Loucy (cell line): ENCODE data around the gene SELENOS.

Source experiments
- H2AFZ ChIP-seq: fragments of 200-600 bp; sonication (generic); 2 replicates; pipeline ENCODE4 v1.6.0; 2016; ENCODE audit warnings: antibody characterized with exemption, mild to moderate bottlenecking, low read length, moderate library complexity
- H3F3A ChIP-seq: fragments of 200-600 bp; 2 replicates; pipeline ENCODE4 v1.6.0; 2016; ENCODE audit warnings: antibody characterized with exemption, low read depth, mild to moderate bottlenecking
- H3K27me3 ChIP-seq: fragments of 200-600 bp; sonication (generic); 2 replicates; pipeline ENCODE4 v1.6.1; 2014; ENCODE audit warnings: low read length, mild to moderate bottlenecking; ENCODE audit not compliant: insufficient read depth, poor library complexity, severe bottlenecking
- H3K36me3 ChIP-seq: fragments of 200-600 bp; sonication (generic); 2 replicates; pipeline ENCODE4 v1.6.1; 2016; ENCODE audit warnings: low read length; ENCODE audit not compliant: insufficient read depth
- H3K4me1 ChIP-seq: fragments of 200-600 bp; sonication (generic); 2 replicates; pipeline ENCODE4 v1.5.1; 2014; ENCODE audit warnings: low read length, mild to moderate bottlenecking; ENCODE audit not compliant: insufficient read depth, poor library complexity, severe bottlenecking
- H3K4me2 ChIP-seq: fragments of 200-600 bp; sonication (generic); 2 replicates; pipeline ENCODE4 v1.6.0; 2014; ENCODE audit warnings: antibody characterized with exemption, low read length, low read depth, mild to moderate bottlenecking; ENCODE audit not compliant: poor library complexity, severe bottlenecking
- H3K4me3 ChIP-seq: fragments of 200-600 bp; sonication (generic); 2 replicates; pipeline ENCODE4 v1.5.1; 2014; ENCODE audit warnings: low read length, mild to moderate bottlenecking, mixed read lengths; ENCODE audit not compliant: poor library complexity, severe bottlenecking
- H3K79me2 ChIP-seq: fragments of 200-600 bp; sonication (generic); 2 replicates; pipeline ENCODE4 v1.6.1; 2014; ENCODE audit warnings: low read length; ENCODE audit not compliant: insufficient read depth
- H3K9ac ChIP-seq: fragments of 200-600 bp; sonication (generic); 2 replicates; pipeline ENCODE4 v1.6.0; 2014; ENCODE audit warnings: mild to moderate bottlenecking, low read depth, low read length, moderate library complexity; ENCODE audit not compliant: poor library complexity, severe bottlenecking
- H3K9me2 ChIP-seq: fragments of 200-600 bp; sonication (generic); replicated peaks from 2 replicates; pipeline ENCODE4 v1.6.1; 2016; ENCODE audit warnings: low read depth, low read length, mixed read lengths
- H3K9me3 ChIP-seq: fragments of 200-600 bp; sonication (generic); 2 replicates; pipeline ENCODE4 v1.6.1; 2014; ENCODE audit warnings: mild to moderate bottlenecking, antibody characterized with exemption, low read length, low read depth; ENCODE audit not compliant: insufficient read depth
- H4K20me1 ChIP-seq: fragments of 200-600 bp; sonication (generic); 2 replicates; pipeline ENCODE4 v1.6.0; 2014; ENCODE audit warnings: antibody characterized with exemption, low read length, mild to moderate bottlenecking; ENCODE audit not compliant: insufficient read depth, poor library complexity, severe bottlenecking
- EZH2phosphoT487 ChIP-seq: fragments of 200-600 bp; IDR thresholded peaks from 2 replicates; pipeline ENCODE4 v1.6.1; 2018; ENCODE audit warnings: antibody characterized with exemption, mild to moderate bottlenecking, moderate library complexity, borderline replicate concordance
- TF ChIP-seq, protein P1 (sequence below): fragments of 200-600 bp; sonication (generic); conservative IDR thresholded peaks from 2 replicates; pipeline ENCODE4 v1.5.1; 2014; ENCODE audit warnings: mild to moderate bottlenecking, antibody characterized with exemption, low read length

SELENOS gene

DNA sequence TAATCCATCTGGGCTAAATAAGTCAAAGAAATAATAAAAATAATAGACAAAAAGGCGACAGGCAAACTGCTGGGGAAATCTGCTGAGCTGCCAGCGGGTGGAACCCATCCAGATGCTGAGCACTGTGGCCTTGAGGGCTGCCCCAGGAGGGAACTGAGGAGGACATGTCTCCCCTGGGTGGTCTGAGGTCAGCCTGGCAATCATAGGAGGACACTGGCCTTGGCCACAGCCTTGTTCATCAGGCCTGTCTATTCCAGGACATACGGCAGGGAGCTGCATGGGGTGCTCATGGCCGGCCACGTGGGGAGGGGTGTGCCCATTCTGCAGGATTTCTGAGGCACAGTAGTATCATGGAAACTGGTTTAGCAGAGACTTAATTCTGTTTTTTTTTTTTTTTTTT is 39.2 kb upstream of the SELENOS start:
- H3K4me3 ChIP-seq: no peak overlapping the region
- no peaks in the 10 kb centered on the region for H3K9me2 ChIP-seq
- H2AFZ ChIP-seq: no peak overlapping the region
- TF ChIP-seq, protein P1, sequence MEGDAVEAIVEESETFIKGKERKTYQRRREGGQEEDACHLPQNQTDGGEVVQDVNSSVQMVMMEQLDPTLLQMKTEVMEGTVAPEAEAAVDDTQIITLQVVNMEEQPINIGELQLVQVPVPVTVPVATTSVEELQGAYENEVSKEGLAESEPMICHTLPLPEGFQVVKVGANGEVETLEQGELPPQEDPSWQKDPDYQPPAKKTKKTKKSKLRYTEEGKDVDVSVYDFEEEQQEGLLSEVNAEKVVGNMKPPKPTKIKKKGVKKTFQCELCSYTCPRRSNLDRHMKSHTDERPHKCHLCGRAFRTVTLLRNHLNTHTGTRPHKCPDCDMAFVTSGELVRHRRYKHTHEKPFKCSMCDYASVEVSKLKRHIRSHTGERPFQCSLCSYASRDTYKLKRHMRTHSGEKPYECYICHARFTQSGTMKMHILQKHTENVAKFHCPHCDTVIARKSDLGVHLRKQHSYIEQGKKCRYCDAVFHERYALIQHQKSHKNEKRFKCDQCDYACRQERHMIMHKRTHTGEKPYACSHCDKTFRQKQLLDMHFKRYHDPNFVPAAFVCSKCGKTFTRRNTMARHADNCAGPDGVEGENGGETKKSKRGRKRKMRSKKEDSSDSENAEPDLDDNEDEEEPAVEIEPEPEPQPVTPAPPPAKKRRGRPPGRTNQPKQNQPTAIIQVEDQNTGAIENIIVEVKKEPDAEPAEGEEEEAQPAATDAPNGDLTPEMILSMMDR: no peak
- TF ChIP-seq EZH2phosphoT487: no peak
- H3K4me1 ChIP-seq: no peaks in the 10 kb centered on the region
- no peaks in the 10 kb centered on the region for H3K9me3 ChIP-seq
- no peaks in the 10 kb centered on the region for H4K20me1 ChIP-seq
- peaks cover 25% of the 10 kb centered on the region for H3K27me3 ChIP-seq
- no peaks in the 10 kb centered on the region for H3K79me2 ChIP-seq
- no peaks in the 10 kb centered on the region for H3F3A ChIP-seq
- H3K9ac ChIP-seq: no peak overlapping the region
- no peaks in the 10 kb centered on the region for H3K36me3 ChIP-seq
- H3K4me2 ChIP-seq: no peak overlapping the region

DNA sequence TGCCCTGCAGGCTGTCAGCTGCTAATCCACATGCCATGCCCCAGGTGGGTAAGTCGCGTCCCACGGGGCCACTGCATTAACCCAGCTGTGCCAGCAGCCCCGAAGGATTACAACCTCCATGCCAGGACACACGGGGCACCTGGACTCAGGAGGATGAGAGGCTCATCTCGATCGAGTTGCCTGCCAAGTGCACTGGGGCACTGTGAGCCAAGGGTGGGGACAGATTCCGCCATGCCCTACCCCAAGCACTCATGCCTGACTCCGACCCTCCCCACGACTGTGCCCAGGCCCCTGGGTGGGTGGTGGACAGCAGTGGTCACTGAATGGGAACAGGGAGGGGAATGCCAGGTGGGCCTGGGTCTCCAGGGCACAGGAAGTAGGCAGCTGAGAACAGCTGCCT is 38.5 kb upstream of the SELENOS start:
- no peaks in the 10 kb centered on the region for H3K9me2 ChIP-seq
- no peaks in the 10 kb centered on the region for H3K9me3 ChIP-seq
- H4K20me1 ChIP-seq: no peaks in the 10 kb centered on the region
- no peaks in the 10 kb centered on the region for H3K4me1 ChIP-seq
- no peaks in the 10 kb centered on the region for H3K79me2 ChIP-seq
- peaks cover 18% of the 10 kb centered on the region for H3K27me3 ChIP-seq
- H3K4me2 ChIP-seq: no peak overlapping the region
- H3F3A ChIP-seq: no peaks in the 10 kb centered on the region
- TF ChIP-seq EZH2phosphoT487: no peak
- TF ChIP-seq, protein P1: no peak
- no peak overlapping the region for H3K9ac ChIP-seq
- no peak overlapping the region for H2AFZ ChIP-seq
- H3K4me3 ChIP-seq: no peak overlapping the region
- H3K36me3 ChIP-seq: no peaks in the 10 kb centered on the region

DNA sequence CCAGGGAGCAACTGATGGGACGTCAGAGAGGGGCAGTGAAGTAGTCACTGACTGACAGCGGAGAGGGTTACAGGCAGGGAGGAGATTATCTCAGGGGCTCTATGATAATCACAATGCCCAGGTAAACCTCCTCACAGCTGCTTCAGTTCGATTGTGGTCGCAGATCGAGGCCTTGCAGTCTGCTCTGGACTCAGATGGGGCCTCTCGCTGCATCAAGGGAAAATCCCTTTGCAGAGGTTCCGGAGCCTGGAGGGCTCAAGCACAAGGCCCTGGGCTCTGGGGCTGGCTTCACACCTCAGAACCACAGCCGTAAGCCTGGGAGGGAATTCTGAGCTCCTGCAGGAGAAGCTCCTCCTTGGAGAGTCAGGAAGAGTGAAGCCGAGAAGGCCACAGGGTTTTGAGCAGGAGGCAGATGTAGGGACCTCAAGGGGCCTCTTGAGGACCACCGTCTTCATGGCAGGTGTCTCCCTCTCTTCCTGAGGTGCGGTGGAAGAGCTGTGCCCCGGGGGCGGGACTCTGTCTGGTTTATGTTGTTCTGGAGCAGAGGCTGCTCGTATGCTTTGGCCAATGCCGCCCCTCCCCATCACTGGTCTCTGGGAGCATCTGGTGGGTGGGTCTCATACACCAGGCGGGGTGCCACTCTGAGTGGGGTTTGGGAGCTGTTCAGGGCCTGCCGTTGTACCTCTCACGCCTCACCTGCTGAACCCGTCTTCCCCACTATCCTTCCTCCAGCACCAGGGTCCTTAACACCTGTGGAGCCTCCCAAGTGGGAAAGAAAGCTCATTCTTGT is 37.2 kb upstream of the SELENOS start:
- H3K9me2 ChIP-seq: no peaks in the 10 kb centered on the region
- TF ChIP-seq, protein P1: no peak
- TF ChIP-seq EZH2phosphoT487: no peak
- H2AFZ ChIP-seq: no peak overlapping the region
- H3K4me2 ChIP-seq: no peak overlapping the region
- no peaks in the 10 kb centered on the region for H3K9me3 ChIP-seq
- no peak overlapping the region for H3K4me3 ChIP-seq
- H3K79me2 ChIP-seq: no peaks in the 10 kb centered on the region
- H3K36me3 ChIP-seq: no peaks in the 10 kb centered on the region
- H3K4me1 ChIP-seq: no peaks in the 10 kb centered on the region
- H4K20me1 ChIP-seq: no peaks in the 10 kb centered on the region
- H3F3A ChIP-seq: no peaks in the 10 kb centered on the region
- H3K27me3 ChIP-seq: peaks cover 14% of the 10 kb centered on the region
- H3K9ac ChIP-seq: no peak overlapping the region
